PC-9 (cell line): ENCODE results near the gene DNMT3A. TPM values are rescaled to one million over a fixed set of nuclear protein-coding genes. Genes with fewer than 3 reads are reported as not detected.

Source experiments
- BruUV-seq: library from RNA; stranded (reverse); fragments of 400-500 nt; replicated peaks from 2 replicates; lab custom pipeline; 2021; lab: Mats Ljungman, UMichigan
- CTCF ChIA-PET: fragments of 300-600 bp; sonication (Branson Sonifier 250); formaldehyde crosslinking; loops from one replicate; lab custom pipeline; 2022; ENCODE audit warnings: antibody characterized with exemption; lab: Charles Lee
- POLR2A ChIA-PET: fragments of 300-600 bp; sonication (Branson Sonifier 250); formaldehyde crosslinking; loops from one replicate; lab custom pipeline; 2022; ENCODE audit warnings: antibody characterized with exemption; ENCODE audit not compliant: unreplicated experiment; lab: Charles Lee
- DNase-seq, 2 experiments: peaks; one replicate each; pipeline versions ENCODE4 v3.0.0 to v3.0.0-alpha.2; 2015 to 2022; ENCODE audit warnings: mixed read lengths in 1 of 2
- H2AFZ ChIP-seq: fragments of 200-600 bp; sonication (generic); 2 replicates; pipeline ENCODE4 v1.8.1; 2017; ENCODE audit warnings: antibody characterized with exemption
- H3F3A ChIP-seq: fragments of 200-600 bp; sonication (generic); 2 replicates; pipeline ENCODE4 v1.8.1; 2017; ENCODE audit warnings: antibody characterized with exemption, mild to moderate bottlenecking, low read depth; ENCODE audit not compliant: insufficient read depth
- H3K27ac ChIP-seq: fragments of 200-600 bp; sonication (generic); 2 replicates; pipeline ENCODE4 v1.6.1; 2016; ENCODE audit warnings: mixed run types
- H3K27me3 ChIP-seq: fragments of 200-600 bp; sonication (generic); 2 replicates; pipeline ENCODE4 v1.6.1; 2016; ENCODE audit warnings: low read depth, mixed run types; ENCODE audit not compliant: insufficient read depth
- H3K36me3 ChIP-seq: fragments of 200-600 bp; sonication (generic); 2 replicates; pipeline ENCODE4 v1.6.1; 2016; ENCODE audit warnings: low read depth, mixed run types
- H3K4me1 ChIP-seq: fragments of 200-600 bp; sonication (generic); replicated peaks from 2 replicates; pipeline ENCODE4 v1.6.1; 2016; ENCODE audit warnings: mixed run types; ENCODE audit not compliant: insufficient read depth
- H3K4me2 ChIP-seq: fragments of 200-600 bp; sonication (generic); 2 replicates; pipeline ENCODE4 v1.6.1; 2017; ENCODE audit warnings: mixed run types
- H3K4me3 ChIP-seq: fragments of 200-600 bp; sonication (generic); 2 replicates; pipeline ENCODE4 v1.6.1; 2016; ENCODE audit warnings: mixed run types
- H3K79me2 ChIP-seq: fragments of 200-600 bp; sonication (generic); 2 replicates; pipeline ENCODE4 v1.6.1; 2017; ENCODE audit warnings: low read depth, mixed run types
- H3K9me2 ChIP-seq: fragments of 200-600 bp; sonication (generic); 2 replicates; pipeline ENCODE4 v1.8.1; 2017; ENCODE audit warnings: mild to moderate bottlenecking; ENCODE audit not compliant: insufficient read depth
- H3K9me3 ChIP-seq: fragments of 200-600 bp; sonication (generic); 2 replicates; pipeline ENCODE4 v1.8.1; 2016; ENCODE audit warnings: low read depth; ENCODE audit not compliant: insufficient read depth
- H4K20me1 ChIP-seq: fragments of 200-600 bp; sonication (generic); 2 replicates; pipeline ENCODE4 v1.8.1; 2017; ENCODE audit not compliant: insufficient read depth
- CTCF ChIP-seq: fragments of 200-600 bp; sonication (generic); conservative IDR thresholded peaks from 2 replicates; pipeline ENCODE4 v1.6.1; 2017; ENCODE audit warnings: mixed run types, antibody characterized with exemption, mild to moderate bottlenecking, moderate library complexity
- EZH2 ChIP-seq: fragments of 200-600 bp; sonication (generic); IDR thresholded peaks from 2 replicates; pipeline ENCODE4 v1.8.0; 2017; ENCODE audit warnings: antibody characterized with exemption, low read depth
- intact Hi-C: fragments of 100-400 bp; cut with micrococcal nuclease; formaldehyde crosslinking; loops from one replicate; pipeline ENCODE4 v1.10.0; 2022; ENCODE audit not compliant: unreplicated experiment
- total RNA-seq: library from RNA; stranded (reverse); gene quantifications from 2 replicates; pipeline ENCODE4 v1.2.3, GENCODE V29; 2021

DNMT3A gene
- total RNA-seq, 1 experiment from 2014 or later: 38.9 TPM

DNA sequence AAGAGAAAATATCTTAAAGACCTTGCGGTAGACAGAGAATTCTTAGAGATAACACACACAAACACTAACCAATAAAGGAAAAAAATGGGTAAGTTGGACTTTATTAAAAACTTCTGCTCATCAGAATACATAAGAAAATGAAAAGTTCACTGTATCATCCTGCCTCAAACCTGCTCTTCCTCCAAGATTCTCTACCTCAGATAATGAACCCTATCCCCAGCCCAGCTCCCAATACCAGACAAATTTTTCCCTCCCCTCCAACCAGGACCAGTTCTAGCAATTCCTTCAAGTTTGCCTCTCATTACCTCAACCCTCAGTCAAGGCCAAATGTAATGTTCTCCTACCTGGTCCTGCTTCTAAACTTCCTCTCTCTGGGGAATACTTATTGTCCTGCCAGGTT is 79.4 kb downstream of the DNMT3A start:
- H2AFZ ChIP-seq: no peak overlapping the region
- intact Hi-C loops: no loop called here
- H3K4me3 ChIP-seq: no peak overlapping the region
- TF ChIP-seq EZH2: no peak
- no peak for TF ChIP-seq CTCF
- no peaks in the 10 kb centered on the region for H3K4me1 ChIP-seq
- no peaks in the 10 kb centered on the region; the same call in 1 of the 2 replicates for H3K9me3 ChIP-seq
- BruUV-seq: no TSS peak
- H3K79me2 ChIP-seq: no peaks in the 10 kb centered on the region
- no peaks in the 10 kb centered on the region for H3K9me2 ChIP-seq
- no peak overlapping the region for H3K4me2 ChIP-seq
- H3K27ac ChIP-seq: no peak overlapping the region
- DNase-seq: no peak
- H3K27me3 ChIP-seq: no peaks in the 10 kb centered on the region
- no peaks in the 10 kb centered on the region for H3K36me3 ChIP-seq
- ChIA-PET POLR2A (no interaction called here), CTCF (interaction anchor here (0.6 kb wide), 1 partner anchor 45 kb away, joined by 4 read pairs; no protein-coding TSS in a partner anchor)
- no peaks in the 10 kb centered on the region for H3F3A ChIP-seq
- H4K20me1 ChIP-seq: no peaks in the 10 kb centered on the region

DNA sequence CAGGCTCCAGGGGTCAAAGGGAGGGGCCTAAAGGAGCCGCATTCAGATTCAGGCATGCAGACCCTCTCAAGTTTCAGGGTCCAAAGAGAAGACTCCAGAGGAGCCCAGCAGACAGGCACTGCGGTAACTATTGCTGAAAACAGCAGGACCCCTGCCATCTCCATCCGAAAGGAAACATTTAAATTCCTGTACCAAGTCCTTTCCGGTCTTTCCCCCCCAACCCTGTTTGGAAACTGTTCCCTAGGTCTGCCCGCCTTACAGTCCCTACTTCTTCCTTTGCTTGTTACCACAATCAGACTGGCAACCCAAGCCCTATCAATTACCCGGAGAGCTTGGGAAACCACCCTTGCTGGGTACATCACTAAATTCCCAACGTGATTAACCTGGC is 82.0 kb downstream of the DNMT3A start:
- POLR2A ChIA-PET: no interaction called here
- intact Hi-C loops: no loop called here

GRCh38 chr2:25258847-25259736 is 82.6 kb downstream of the DNMT3A start:
- peak in 1 of 2 experiments; percentile 0 for DNase-seq
- Histone ChIP-seq H3K27ac (no peak overlapping the region), H3K9me3 (no peaks in the 10 kb centered on the region; the same call in 1 of the 2 replicates), H4K20me1 (no peaks in the 10 kb centered on the region), H3K9me2 (no peaks in the 10 kb centered on the region), H2AFZ (no peak overlapping the region), H3K79me2 (no peaks in the 10 kb centered on the region), H3K4me1 (no peaks in the 10 kb centered on the region), H3K4me3 (no peak overlapping the region), H3K27me3 (no peaks in the 10 kb centered on the region), H3F3A (peaks cover 4% of the 10 kb centered on the region; the same call in 1 of the 2 replicates), H3K4me2 (no peak overlapping the region), H3K36me3 (no peaks in the 10 kb centered on the region)
- CTCF ChIA-PET: no interaction called here
- BruUV-seq: no TSS peak
- intact Hi-C loops: no loop called here
- POLR2A ChIA-PET: no interaction called here
- no peak for TF ChIP-seq EZH2
- TF ChIP-seq CTCF: no peak

More for the DNA sequence above, 82.0 kb downstream of the DNMT3A start:
- no peaks in the 10 kb centered on the region for H3K27me3 ChIP-seq
- H3K36me3 ChIP-seq: no peaks in the 10 kb centered on the region
- H3K9me3 ChIP-seq: no peaks in the 10 kb centered on the region; the same call in 1 of the 2 replicates
- no TSS peak for BruUV-seq
- H3K79me2 ChIP-seq: no peaks in the 10 kb centered on the region
- H3K4me1 ChIP-seq: no peaks in the 10 kb centered on the region
- CTCF ChIA-PET: no interaction called here
- DNase-seq: peak in 1 of 2 experiments; percentile 6
- H3K4me3 ChIP-seq: no peak overlapping the region
- TF ChIP-seq CTCF (no peak), EZH2 (no peak)
- H4K20me1 ChIP-seq: no peaks in the 10 kb centered on the region
- no peak overlapping the region for H2AFZ ChIP-seq
- H3K9me2 ChIP-seq: no peaks in the 10 kb centered on the region
- peaks cover 3% of the 10 kb centered on the region; the same call in 1 of the 2 replicates for H3F3A ChIP-seq
- H3K4me2 ChIP-seq: no peak overlapping the region
- no peak overlapping the region for H3K27ac ChIP-seq
